22Rv1 (cell line): Measurements from ENCODE around the gene TXNL4A.

Experiments used
- ZFX ChIP-seq: fragments of 450-650 bp; IDR thresholded peaks from 2 replicates; pipeline ENCODE4 v1.6.1; 2017; ENCODE audit warnings: antibody characterized with exemption, borderline replicate concordance
- TF ChIP-seq, protein P1 (sequence below): fragments of 450-650 bp; IDR thresholded peaks from 2 replicates; pipeline ENCODE4 v1.5.1; 2017; ENCODE audit warnings: mild to moderate bottlenecking

DNA sequence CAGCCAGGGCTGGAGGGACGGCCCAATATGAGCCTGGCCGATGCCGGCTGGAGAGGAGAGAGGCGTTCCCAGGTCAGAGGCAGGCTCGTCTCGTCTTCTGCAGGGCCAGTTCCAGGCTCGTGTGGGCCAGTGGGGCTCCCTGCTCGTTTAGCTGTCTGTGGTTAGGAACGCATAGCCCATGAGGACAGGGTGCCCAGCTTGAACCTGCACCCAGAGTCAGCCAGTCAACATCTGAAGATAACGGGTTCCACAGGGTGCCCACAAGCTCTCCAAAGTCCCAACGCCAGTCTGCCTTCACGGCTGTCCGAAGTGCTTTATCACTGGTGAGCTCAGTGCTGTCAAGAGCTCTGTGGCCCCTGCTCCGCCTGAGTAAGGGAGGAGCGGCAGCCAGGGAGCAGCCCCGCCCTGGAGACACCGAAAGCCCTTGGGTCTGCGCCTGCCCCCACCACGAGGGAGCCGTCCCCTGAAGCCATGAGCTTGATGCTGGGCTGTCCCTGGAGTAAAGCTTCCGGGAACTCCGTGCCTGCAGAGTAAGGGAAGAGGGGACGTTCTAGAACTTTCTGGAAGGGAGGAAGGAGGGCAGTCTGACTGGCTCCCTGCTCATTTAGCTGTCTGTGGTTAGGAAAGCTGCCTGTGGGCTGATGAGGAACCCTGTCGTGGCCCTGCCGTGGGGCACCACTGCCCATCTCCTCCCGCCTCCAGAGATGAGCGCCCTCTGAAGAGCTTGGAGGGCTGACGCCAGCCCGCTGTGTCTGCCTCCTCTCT, 26.7 kb downstream of the TXNL4A start:
- TF ChIP-seq, protein P1, sequence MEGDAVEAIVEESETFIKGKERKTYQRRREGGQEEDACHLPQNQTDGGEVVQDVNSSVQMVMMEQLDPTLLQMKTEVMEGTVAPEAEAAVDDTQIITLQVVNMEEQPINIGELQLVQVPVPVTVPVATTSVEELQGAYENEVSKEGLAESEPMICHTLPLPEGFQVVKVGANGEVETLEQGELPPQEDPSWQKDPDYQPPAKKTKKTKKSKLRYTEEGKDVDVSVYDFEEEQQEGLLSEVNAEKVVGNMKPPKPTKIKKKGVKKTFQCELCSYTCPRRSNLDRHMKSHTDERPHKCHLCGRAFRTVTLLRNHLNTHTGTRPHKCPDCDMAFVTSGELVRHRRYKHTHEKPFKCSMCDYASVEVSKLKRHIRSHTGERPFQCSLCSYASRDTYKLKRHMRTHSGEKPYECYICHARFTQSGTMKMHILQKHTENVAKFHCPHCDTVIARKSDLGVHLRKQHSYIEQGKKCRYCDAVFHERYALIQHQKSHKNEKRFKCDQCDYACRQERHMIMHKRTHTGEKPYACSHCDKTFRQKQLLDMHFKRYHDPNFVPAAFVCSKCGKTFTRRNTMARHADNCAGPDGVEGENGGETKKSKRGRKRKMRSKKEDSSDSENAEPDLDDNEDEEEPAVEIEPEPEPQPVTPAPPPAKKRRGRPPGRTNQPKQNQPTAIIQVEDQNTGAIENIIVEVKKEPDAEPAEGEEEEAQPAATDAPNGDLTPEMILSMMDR: no peak
- TF ChIP-seq ZFX: no peak
